Stimulated activated CD8-positive, alpha-beta memory T cell treated with anti-CD3 and anti-CD28 coated beads, Interleukin-2, amount 100 ng/mL, for 1 hour (primary cell): Measurements from ENCODE around the gene SPTSSB.

Experiments
- DNase-seq, 2 donors: peaks; one replicate each; pipeline ENCODE4 v3.0.0-alpha.2; 2020; ENCODE audit warnings: low read depth in 2 of 2

SPTSSB gene

GRCh38 chr3:161339517-161340500 is 31.5 kb downstream of the SPTSSB start:
- DNase-seq: no peak

DNA sequence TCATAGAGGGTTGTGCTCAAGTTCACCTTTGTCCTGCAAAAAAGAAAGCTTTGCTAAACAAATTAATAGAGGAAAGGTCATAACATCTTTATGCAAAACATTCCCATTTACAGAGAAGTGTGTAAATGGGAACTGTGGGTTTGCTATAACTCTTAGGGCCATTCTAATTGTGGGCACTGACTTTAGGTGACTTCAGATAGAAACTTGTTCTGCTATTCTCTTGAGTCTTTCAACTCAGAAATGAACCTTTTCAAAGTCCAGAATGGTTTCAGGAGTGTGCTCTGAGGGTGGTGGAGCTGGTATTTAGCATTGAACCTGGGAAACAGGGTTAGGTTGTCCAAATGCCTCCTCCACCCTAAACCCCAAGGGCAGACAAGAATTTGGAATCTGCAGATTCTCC is 34.0 kb downstream of the SPTSSB start:
- DNase-seq: no peak

GRCh38 chr3:161336661-161337060 is 34.7 kb downstream of the SPTSSB start:
- DNase-seq: no peak

GRCh38 chr3:161333696-161334095 is 37.6 kb downstream of the SPTSSB start:
- DNase-seq: no peak

GRCh38 chr3:161332792-161333191 is 38.5 kb downstream of the SPTSSB start:
- no peak for DNase-seq

DNA sequence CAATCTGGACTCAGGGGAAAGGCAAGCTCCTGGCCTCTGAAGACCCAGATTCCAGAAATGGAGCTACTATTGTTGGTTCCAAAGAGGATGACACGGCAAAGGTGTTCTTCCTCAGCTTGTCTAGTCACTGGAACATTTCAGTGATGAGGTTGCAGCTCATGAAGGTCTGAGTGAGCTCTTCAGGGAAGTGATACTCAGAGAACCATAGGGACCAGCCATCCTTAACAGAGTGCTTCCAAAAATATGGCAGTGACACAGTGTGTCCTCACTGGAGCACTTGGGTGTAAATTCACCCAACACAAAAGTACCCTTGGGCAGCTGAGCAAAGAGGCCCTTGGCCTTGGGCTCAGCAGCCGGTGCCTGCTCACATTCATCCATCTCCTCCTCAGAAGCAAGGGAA is 46.3 kb downstream of the SPTSSB start:
- no peak for DNase-seq

DNA sequence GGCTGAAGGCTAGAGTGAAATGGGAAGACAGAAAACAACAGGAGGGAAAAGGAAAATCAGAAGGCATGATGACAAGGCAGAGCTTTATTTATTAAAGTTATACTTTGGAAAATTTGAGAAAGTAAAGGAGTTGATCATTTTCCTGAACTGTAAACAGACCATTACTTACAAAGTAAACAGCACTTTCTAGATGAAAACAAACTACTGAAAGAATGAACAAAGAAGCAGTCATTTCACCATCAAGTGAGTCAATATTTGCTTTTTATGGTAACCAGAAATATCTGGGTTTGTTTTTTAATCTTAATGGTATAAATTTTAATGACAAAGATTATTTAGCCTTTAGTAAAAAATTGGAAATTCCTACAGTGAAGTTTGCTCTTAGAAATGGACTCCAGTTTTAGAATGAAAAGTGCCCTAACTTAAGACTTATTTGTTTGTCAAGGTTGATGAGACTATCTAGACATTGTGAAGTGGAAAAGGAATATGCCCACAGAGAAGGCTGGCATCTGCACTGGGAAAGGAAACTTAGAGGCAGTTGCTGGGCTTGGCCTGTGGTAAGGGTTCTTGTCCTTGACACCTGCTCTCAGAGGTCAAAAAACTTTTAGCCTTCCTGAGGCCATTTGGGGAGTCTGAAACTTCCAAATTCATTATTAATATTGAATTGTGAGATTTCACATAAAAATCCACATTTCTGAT is 47.2 kb downstream of the SPTSSB start:
- no peak for DNase-seq

DNA sequence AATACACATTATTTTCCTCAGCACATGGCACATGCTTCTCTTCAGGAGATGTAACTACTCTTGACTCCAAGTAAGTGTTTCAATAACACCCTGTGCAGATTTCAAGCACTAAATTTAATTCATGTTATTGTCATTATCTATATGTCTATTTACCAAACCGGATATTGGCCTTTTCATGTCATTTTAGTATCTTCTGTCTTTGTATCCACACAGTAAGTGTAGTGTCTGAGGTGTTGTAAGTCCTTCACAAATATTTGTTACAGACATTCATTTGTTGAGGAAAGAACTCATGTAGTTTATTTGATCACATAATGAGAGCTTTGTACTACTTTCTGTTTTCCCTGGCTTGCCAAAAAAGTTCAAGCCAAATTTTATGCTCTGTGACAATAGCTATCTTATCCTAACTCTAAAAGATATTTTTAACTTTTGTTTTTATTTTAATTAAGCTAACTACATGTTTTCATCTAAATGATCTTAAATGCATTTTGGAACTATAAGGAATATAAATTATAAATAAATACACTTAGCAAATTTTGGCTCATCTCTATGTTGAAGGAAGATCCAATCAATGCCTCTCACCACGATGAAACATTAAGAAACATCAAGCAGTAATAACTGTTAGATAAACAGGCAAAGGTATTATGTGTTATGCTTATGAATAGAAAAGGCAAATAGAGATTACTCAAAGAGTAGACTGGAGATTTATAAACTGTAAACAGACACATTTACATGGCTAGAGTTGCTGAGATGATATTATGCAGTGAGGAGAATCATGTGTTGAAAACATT is 48.3 kb downstream of the SPTSSB start:
- DNase-seq: no peak

- DNase-seq: no peak
Observed at GRCh38 chr3:161320837-161321236, 50.5 kb downstream of the SPTSSB start.

DNA sequence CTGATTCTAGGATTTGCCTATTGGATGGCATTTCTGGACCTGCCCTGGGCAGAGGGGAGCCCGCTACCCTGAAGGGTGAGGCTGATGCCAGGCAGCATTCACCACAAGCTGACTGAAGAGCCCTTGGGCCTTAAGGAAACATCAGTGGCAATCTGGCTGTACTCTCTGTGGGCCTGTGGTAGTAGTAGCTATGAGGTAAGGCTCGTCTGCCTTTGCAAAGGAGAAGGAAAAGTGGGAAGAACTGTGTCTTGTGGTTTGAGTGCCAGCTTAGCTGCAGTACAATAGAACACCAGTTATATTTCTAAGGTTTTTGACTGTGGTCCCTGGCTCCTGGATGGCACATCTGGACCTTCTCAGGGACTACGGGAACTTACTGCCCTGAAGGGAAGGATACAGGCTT is 51.5 kb downstream of the SPTSSB start:
- DNase-seq: no peak

DNA sequence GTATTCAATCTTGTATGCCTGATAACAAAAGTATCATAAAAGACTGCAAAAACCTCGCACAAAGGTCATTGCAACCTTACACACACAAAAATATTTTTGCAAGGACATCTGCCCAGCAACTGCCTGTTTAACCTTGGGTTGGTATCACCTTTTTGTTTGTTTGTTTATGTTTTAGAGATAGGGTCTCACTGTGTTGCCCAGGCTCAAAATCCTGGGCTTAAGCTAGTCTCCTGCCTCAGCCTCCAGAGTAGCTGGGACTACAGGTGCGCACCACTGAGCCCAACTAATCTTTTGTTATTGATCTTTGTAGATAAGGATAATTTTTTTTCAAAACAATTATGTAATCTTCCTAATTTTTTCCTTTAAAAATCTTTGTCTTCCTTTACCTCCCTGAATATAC is 54.2 kb downstream of the SPTSSB start:
- DNase-seq: no peak

GRCh38 chr3:161316006-161316689 is 55.2 kb downstream of the SPTSSB start:
- DNase-seq: no peak

GRCh38 chr3:161314836-161315395 is 56.4 kb downstream of the SPTSSB start:
- no peak for DNase-seq

DNA sequence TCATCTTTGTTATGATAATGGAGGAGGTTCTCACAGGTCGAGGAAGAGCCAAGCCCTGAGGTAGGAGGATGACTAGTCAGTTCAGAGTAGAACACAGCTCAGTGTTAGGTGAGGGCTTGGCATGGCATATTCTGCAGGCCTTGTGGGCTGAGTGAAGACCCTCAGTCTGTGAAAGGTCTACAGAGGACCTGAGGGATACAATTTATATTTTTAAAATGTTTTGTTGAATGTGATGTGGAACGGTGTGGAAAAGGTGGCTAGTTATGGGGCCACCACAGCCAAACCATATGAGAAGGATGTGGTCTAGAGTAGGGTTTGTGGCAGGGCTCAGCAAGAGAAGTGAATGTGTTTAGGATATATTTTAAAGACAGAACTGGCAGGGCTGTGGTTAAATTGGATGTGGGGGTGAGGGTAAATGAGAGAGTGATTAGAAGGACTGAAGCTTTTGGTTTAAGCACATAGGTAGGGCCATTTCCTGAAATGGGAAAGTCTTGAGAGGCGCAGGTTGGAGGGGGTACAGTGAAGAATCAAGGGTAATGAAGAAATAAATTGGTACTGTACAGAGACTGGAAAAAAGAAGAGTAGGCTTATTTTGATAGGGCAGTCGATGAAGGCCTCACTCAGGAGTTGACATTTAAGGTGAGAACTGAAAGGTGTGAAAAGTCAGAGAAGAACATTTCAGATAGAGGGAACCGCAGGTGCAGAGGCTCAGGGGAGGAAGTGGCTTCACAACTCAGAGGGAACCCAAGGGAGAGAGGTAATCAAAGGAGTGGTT is 60.5 kb downstream of the SPTSSB start:
- DNase-seq: peak in 1 of 2 donors; percentile 10

DNA sequence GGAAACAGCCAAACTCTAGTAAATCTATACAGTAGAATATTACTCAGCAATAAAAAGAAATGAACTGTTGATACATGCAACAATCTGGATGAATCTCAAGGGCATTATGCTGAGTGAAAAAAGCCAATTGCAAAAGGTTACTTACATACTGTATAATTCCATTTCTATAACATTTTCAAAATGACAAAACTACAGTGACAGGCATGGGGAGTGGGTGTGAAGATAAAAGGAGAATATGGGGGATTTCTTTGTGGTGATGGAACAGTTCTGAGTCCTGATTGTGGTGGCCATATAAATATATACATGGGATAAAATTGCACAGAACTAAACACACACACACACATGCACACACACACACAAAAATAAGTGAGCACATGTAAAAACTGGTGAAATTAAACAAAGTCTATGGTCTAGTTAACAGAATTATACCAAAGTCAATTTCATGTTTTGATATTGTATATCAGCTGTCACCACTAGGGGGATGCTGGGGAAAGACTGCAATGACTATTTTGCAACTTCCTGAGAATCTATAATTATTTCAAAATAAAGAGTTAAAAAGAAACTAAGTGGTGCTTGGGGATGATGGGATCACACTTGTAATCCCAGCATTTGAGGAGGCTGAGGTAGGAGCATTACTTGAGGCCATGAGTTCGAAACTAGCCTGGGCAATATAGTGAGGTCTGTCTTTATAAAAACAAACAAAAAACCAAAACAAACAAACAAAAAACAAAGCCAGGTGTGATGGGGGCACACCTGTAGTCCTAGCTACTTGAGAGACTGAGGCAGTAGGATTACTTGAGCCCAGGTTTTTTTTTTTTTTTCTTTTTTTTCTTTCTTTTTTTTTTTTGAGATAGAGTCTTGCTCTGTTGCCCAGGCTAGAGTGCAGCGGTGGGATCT is 66.0 kb downstream of the SPTSSB start:
- DNase-seq: no peak

DNA sequence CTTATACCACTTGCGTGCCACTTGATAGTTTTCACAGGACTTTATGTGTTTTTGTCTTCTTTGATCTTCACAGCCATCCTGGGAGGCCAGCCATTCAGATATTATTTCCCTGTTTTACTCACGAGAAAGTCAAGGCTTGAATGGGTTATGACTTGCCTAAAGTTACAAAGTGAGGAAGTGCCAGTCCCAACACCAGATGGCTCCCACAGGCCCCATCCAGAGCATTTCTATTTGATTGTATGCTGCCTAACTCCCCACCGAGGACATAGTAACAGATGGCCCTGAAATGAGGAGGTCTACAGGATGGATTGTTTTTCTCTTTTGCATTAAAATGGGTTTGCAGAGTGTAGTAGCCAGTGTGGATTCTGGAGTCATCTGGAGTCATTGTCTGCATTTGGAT is 74.5 kb downstream of the SPTSSB start:
- no peak for DNase-seq

- no peak for DNase-seq
Observed at GRCh38 chr3:161295325-161295724, 76.0 kb downstream of the SPTSSB start.
